H1 (cell line): ENCODE data around the gene EDDM3A. TPM values are rescaled to one million over a fixed set of nuclear protein-coding genes. Genes with fewer than 3 reads are reported as not detected.

Experiments
- CTCF ChIA-PET: fragments of 300-600 bp; sonication (Branson Sonifier 250); formaldehyde crosslinking; loops from one replicate; lab custom pipeline; 2021; ENCODE audit not compliant: partially characterized antibody; lab: Charles Lee
- POLR2A ChIA-PET: fragments of 300-600 bp; sonication (Branson Sonifier 250); formaldehyde crosslinking; loops from one replicate; lab custom pipeline; 2021; ENCODE audit warnings: inconsistent platforms; ENCODE audit not compliant: partially characterized antibody; lab: Charles Lee
- DNase-seq, 2 experiments: peaks; one replicate each; pipeline versions ENCODE4 v3.0.0 to v3.0.0-alpha.2; 2010 to 2022; ENCODE audit warnings: low spot score in 2 of 2, low read depth in 1 of 2, mixed read lengths in 1 of 2
- FAIRE-seq: peaks from 2 replicates; lab custom pipeline; 2011; peaks lifted over from hg19 to GRCh38; lab: Jason Lieb, UNC
- H2AFZ ChIP-seq: 2 replicates; pipeline ENCODE4 v1.8.1; 2012; ENCODE audit warnings: low read length, inconsistent platforms
- H2AK5ac ChIP-seq: 2 replicates; pipeline ENCODE4 v1.6.1; 2013; ENCODE audit warnings: low read depth, low read length
- H2BK120ac ChIP-seq: replicated peaks from 2 replicates; pipeline ENCODE3; 2013; ENCODE audit warnings: low read depth, low read length, inconsistent platforms
- H2BK12ac ChIP-seq: 2 replicates; pipeline ENCODE4 v1.6.1; 2013; ENCODE audit warnings: low read depth, low read length
- H2BK15ac ChIP-seq: 2 replicates; pipeline ENCODE4 v1.6.1; 2013; ENCODE audit warnings: low read length
- H2BK20ac ChIP-seq: 2 replicates; pipeline ENCODE4 v1.6.1; 2013; ENCODE audit warnings: low read length
- H2BK5ac ChIP-seq: 2 replicates; pipeline ENCODE4 v1.6.1; 2013; ENCODE audit warnings: low read depth, low read length
- H3K14ac ChIP-seq: 2 replicates; pipeline ENCODE4 v1.6.1; 2013; ENCODE audit warnings: inconsistent platforms; ENCODE audit not compliant: insufficient read length
- H3K18ac ChIP-seq: 2 replicates; pipeline ENCODE4 v1.6.1; 2013; ENCODE audit warnings: low read length; ENCODE audit errors: extremely low read depth
- H3K23ac ChIP-seq: 2 replicates; pipeline ENCODE4 v1.6.1; 2013; ENCODE audit warnings: inconsistent platforms; ENCODE audit not compliant: insufficient read length
- H3K23me2 ChIP-seq: 2 replicates; pipeline ENCODE4 v1.6.1; 2013; ENCODE audit warnings: low read depth, low read length
- H3K27ac ChIP-seq: 2 replicates; pipeline ENCODE4 v1.6.1; 2011; ENCODE audit warnings: low read depth, low read length, inconsistent platforms
- H3K27me3 ChIP-seq, 4 experiments: replicated peaks in 1 of 4; 1 replicate in 1 of 4; 2 replicates in 3 of 4; pipeline versions ENCODE4 v1.6.1 to v1.8.1; 2011 to 2013; ENCODE audit warnings: low read length in 3 of 4, mild to moderate bottlenecking in 3 of 4, inconsistent platforms in 2 of 4, mixed read lengths in 2 of 4, moderate library complexity in 1 of 4; ENCODE audit not compliant: control insufficient read depth in 3 of 4, insufficient read depth in 3 of 4; ENCODE audit errors: extremely low read depth in 1 of 4
- H3K36me3 ChIP-seq, 4 experiments: 2 replicates each; pipeline versions ENCODE4 v1.6.1 to v1.8.1; 2011 to 2013; ENCODE audit warnings: mild to moderate bottlenecking in 4 of 4, low read length in 3 of 4, moderate library complexity in 2 of 4, control low read depth in 1 of 4, inconsistent platforms in 1 of 4; ENCODE audit not compliant: insufficient read depth in 4 of 4, control insufficient read depth in 2 of 4
- H3K4ac ChIP-seq: replicated peaks from 2 replicates; pipeline ENCODE3; 2013; ENCODE audit warnings: low read length, low read depth, mixed read lengths, inconsistent platforms; ENCODE audit not compliant: insufficient read length
- H3K4me1 ChIP-seq, 4 experiments: replicated peaks in 1 of 4; 1 replicate in 1 of 4; 2 replicates in 3 of 4; pipeline versions ENCODE4 v1.6.1 to v1.8.1; 2011 to 2013; ENCODE audit warnings: low read length in 3 of 4, inconsistent platforms in 2 of 4, mixed read lengths in 1 of 4; ENCODE audit not compliant: insufficient read depth in 4 of 4, control insufficient read depth in 3 of 4
- H3K4me2 ChIP-seq, 2 experiments: 2 replicates each; pipeline versions ENCODE4 v1.6.1 to v1.8.1; 2011 to 2013; ENCODE audit warnings: low read depth in 2 of 2, low read length in 2 of 2, control low read depth in 1 of 2, inconsistent platforms in 1 of 2, mild to moderate bottlenecking in 1 of 2; ENCODE audit not compliant: insufficient read depth in 1 of 2
- H3K4me3 ChIP-seq, 4 experiments: fragments of 200-600, 300-600 bp in 1 of 4; sonication (generic), shearing (Covaris generic), sonication (Bioruptor Twin) in 1 of 4; 2 replicates each; pipeline versions ENCODE4 v1.5.1 to v1.8.1; 2011 to 2016; ENCODE audit warnings: low read length in 4 of 4, low read depth in 3 of 4, control low read depth in 2 of 4, inconsistent platforms in 2 of 4, mild to moderate bottlenecking in 2 of 4, mixed read lengths in 1 of 4, moderate library complexity in 1 of 4; ENCODE audit not compliant: insufficient read depth in 2 of 4; ENCODE audit errors: extremely low read depth in 1 of 4
- H3K56ac ChIP-seq: replicated peaks from 2 replicates; pipeline ENCODE3; 2013; ENCODE audit warnings: low read depth, mild to moderate bottlenecking, mixed read lengths, low read length, inconsistent platforms; ENCODE audit not compliant: insufficient read length
- H3K79me1 ChIP-seq: 2 replicates; pipeline ENCODE4 v1.6.1; 2013; ENCODE audit warnings: low read depth, low read length, control low read depth
- H3K79me2 ChIP-seq, 2 experiments: 2 replicates each; pipeline versions ENCODE4 v1.6.1 to v1.8.1; 2012 to 2013; ENCODE audit warnings: low read length in 2 of 2, mild to moderate bottlenecking in 2 of 2, inconsistent platforms in 1 of 2; ENCODE audit not compliant: insufficient read depth in 2 of 2, control insufficient read depth in 1 of 2
- H3K9ac ChIP-seq, 4 experiments: replicated peaks in 1 of 4; 1 replicate in 1 of 4; 2 replicates in 3 of 4; pipeline versions ENCODE4 v1.6.1 to v1.8.1; 2011 to 2013; ENCODE audit warnings: low read depth in 3 of 4, low read length in 3 of 4, control low read depth in 2 of 4, mild to moderate bottlenecking in 2 of 4, moderate library complexity in 2 of 4, inconsistent platforms in 1 of 4; ENCODE audit errors: extremely low read depth in 1 of 4
- H3K9me3 ChIP-seq, 2 experiments: 2 replicates each; pipeline versions ENCODE4 v1.6.1 to v1.8.1; 2012 to 2013; ENCODE audit warnings: mild to moderate bottlenecking in 2 of 2, moderate library complexity in 2 of 2, control low read depth in 1 of 2, inconsistent platforms in 1 of 2, low read depth in 1 of 2, low read length in 1 of 2, mixed read lengths in 1 of 2; ENCODE audit not compliant: insufficient read depth in 2 of 2
- H4K20me1 ChIP-seq, 2 experiments: replicated peaks in 1 of 2; 2 replicates each; pipeline versions ENCODE3 to v1.8.1; 2011 to 2013; ENCODE audit warnings: inconsistent platforms in 2 of 2, low read length in 2 of 2, mild to moderate bottlenecking in 1 of 2; ENCODE audit not compliant: insufficient read depth in 2 of 2, control insufficient read depth in 1 of 2
- H4K5ac ChIP-seq: 2 replicates; pipeline ENCODE4 v1.6.1; 2013; ENCODE audit warnings: low read length, low read depth, mixed read lengths, inconsistent platforms; ENCODE audit not compliant: insufficient read length
- H4K8ac ChIP-seq: 2 replicates; pipeline ENCODE4 v1.8.0; 2013; ENCODE audit warnings: mild to moderate bottlenecking, moderate library complexity, low read length, inconsistent platforms; ENCODE audit not compliant: insufficient read depth; ENCODE audit errors: extremely low read depth
- H4K91ac ChIP-seq: replicated peaks from 2 replicates; pipeline ENCODE3; 2013; ENCODE audit warnings: low read length, mixed read lengths, inconsistent platforms; ENCODE audit not compliant: insufficient read length
- GABPA ChIP-seq: IDR thresholded peaks from 2 replicates; pipeline ENCODE4 v1.6.1; 2011; ENCODE audit warnings: mild to moderate bottlenecking, low read length, moderate library complexity, borderline replicate concordance; ENCODE audit not compliant: insufficient read depth
- MAX ChIP-seq: IDR thresholded peaks from 2 replicates; pipeline ENCODE4 v1.6.1; 2012; ENCODE audit warnings: inconsistent platforms
- RNF2 ChIP-seq: fragments of 200-900, 300-1000 bp; sonication (generic); IDR thresholded peaks from 2 replicates; pipeline ENCODE4 v1.7.1; 2016; ENCODE audit warnings: borderline replicate concordance, low read depth, mild to moderate bottlenecking, antibody characterized with exemption, low read length; ENCODE audit not compliant: poor library complexity, severe bottlenecking; ENCODE audit errors: missing control alignments
- SIRT6 ChIP-seq: IDR thresholded peaks from one replicate; pipeline ENCODE4 v1.7.1; 2012; ENCODE audit warnings: low read length, inconsistent platforms
- SP1 ChIP-seq: IDR thresholded peaks from 2 replicates; pipeline ENCODE4 v1.6.1; 2011; ENCODE audit warnings: low read depth, low read length
- TAF7 ChIP-seq: optimal IDR thresholded peaks from 2 replicates; pipeline ENCODE3; 2011; ENCODE audit warnings: low read depth, mild to moderate bottlenecking, inconsistent platforms, low read length, moderate library complexity, borderline replicate concordance
- ZNF274 ChIP-seq: IDR thresholded peaks from 2 replicates; pipeline ENCODE4 v1.7.0; 2012; ENCODE audit warnings: low read length, borderline replicate concordance; ENCODE audit errors: extremely low read depth
- WGBS, 2 experiments: shearing (Covaris generic) in 1 of 2; methylation state at CpG; one replicate each; pipeline versions ENCODE4 v1.1.6 to v1.1.7; 2013 to 2015; ENCODE audit warnings: low lambda C conversion rate in 2 of 2, mixed read lengths in 2 of 2, inconsistent platforms in 1 of 2, low coverage in 1 of 2, missing lambda C conversion rate in 1 of 2; ENCODE audit not compliant: insufficient replicate concordance in 2 of 2, insufficient coverage in 1 of 2, insufficient read length in 1 of 2; ENCODE audit errors: extremely low coverage in 1 of 2, missing lambda C conversion rate in 1 of 2; 5-methylcytosine and 5-hydroxymethylcytosine counted together
- polyA plus RNA-seq, 7 experiments: library from polyadenylated mRNA; depleted of rRNA in 3 of 7; stranded (reverse) in 5 of 7; unstranded in 2 of 7; fragments of >200 nt in 5 of 7; fragments of 200-250 nt in 2 of 7; gene quantifications; 1 replicate in 5 of 7; 2 replicates in 1 of 7; 4 replicates in 1 of 7; pipeline versions ENCODE4 v1.2.1 to v1.2.3, GENCODE V29; 2011 to 2013; ENCODE audit warnings: missing spikeins in 2 of 7, mixed read lengths in 2 of 7
- total RNA-seq: library from RNA; stranded (reverse); fragmentation: NEBNext Ultra II Directional; extraction: Animal tissue kit (Norgen Biotek cat#: 25700); gene quantifications from 2 replicates; pipeline ENCODE4 v1.2.1, GENCODE V29; 2021
- TF ChIP-seq, protein P1 (sequence below), 3 experiments: IDR thresholded peaks; 1 replicate in 2 of 3; 2 replicates in 1 of 3; pipeline versions ENCODE4 v1.5.1 to v1.6.1; 2011; ENCODE audit warnings: low read length in 3 of 3, mild to moderate bottlenecking in 3 of 3, inconsistent platforms in 2 of 3, low read depth in 1 of 3, moderate library complexity in 1 of 3; ENCODE audit not compliant: insufficient read depth in 1 of 3; ENCODE audit errors: control extremely low read depth in 1 of 3

Gene EDDM3A
- total and polyA plus RNA-seq, 2 of the 8 experiments (the other 6 are each of a cell fraction or from before 2014, with no cell fraction given), result 0.09 TPM; not detected in 1

DNA sequence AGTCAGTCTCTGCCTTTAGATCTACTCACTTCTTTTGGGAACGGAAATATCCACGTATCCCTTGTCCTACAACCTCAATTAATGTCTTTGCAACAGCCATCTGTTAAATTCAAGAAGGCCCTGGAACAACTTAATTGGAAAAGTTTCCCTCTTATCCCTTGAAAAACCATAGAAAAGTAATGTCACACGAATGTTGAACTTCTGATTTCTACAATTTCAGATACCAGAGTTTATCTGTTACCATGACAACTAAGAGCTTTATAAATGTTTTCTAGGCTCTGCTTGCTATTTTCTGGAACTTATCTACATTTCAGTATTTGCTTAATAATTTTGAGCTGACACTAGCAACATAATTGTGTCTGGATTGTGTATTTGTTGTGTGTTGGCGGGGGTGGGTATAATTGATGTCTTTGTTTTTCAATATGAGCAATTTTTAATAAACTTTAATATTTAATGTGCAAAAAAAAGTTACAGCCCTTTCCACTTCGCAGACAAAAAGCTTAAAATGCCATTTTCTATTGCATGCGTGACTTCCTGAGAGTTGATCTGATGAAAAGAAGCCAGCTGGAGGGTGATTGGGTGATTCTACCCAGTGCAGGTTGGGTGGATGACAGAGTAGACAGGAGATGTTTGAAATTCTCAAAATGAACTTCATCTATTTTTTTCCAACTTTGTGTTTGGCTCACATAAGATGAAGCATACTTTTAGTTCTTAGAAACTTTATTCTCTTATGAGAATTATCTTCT lies 11.8 kb upstream of the EDDM3A start:
- H3K18ac ChIP-seq, result no peak overlapping the region
- no peaks in the 10 kb centered on the region for H3K9me3 ChIP-seq
- H4K5ac ChIP-seq, result no peak overlapping the region
- H3K79me2 ChIP-seq, result no peaks in the 10 kb centered on the region
- TF ChIP-seq, protein P1, sequence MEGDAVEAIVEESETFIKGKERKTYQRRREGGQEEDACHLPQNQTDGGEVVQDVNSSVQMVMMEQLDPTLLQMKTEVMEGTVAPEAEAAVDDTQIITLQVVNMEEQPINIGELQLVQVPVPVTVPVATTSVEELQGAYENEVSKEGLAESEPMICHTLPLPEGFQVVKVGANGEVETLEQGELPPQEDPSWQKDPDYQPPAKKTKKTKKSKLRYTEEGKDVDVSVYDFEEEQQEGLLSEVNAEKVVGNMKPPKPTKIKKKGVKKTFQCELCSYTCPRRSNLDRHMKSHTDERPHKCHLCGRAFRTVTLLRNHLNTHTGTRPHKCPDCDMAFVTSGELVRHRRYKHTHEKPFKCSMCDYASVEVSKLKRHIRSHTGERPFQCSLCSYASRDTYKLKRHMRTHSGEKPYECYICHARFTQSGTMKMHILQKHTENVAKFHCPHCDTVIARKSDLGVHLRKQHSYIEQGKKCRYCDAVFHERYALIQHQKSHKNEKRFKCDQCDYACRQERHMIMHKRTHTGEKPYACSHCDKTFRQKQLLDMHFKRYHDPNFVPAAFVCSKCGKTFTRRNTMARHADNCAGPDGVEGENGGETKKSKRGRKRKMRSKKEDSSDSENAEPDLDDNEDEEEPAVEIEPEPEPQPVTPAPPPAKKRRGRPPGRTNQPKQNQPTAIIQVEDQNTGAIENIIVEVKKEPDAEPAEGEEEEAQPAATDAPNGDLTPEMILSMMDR (IDR thresholded peaks at IDR 0.05; ENCODE audit: control extremely low read depth in 1 of 3, insufficient read depth in 1 of 3, low read depth in 1 of 3, low read length in 3 of 3), result no peak
- no peak for TF ChIP-seq MAX
- TF ChIP-seq SP1, result no peak
- TF ChIP-seq RNF2, result no peak
- TF ChIP-seq GABPA, result no peak
- no peak for TF ChIP-seq ZNF274
- TF ChIP-seq TAF7, result no peak
- no peak for TF ChIP-seq SIRT6
- no peak overlapping the region for H3K4me2 ChIP-seq
- no peak overlapping the region for H2BK20ac ChIP-seq
- H3K56ac ChIP-seq, result no peak overlapping the region
- H3K36me3 ChIP-seq, result no peaks in the 10 kb centered on the region
- WGBS, 2 experiments, result 61% methylated on average over 6 of the region's 6 CpGs; no CpG with 5 or more reads in 1 of the 2 experiments
- H3K4me1 ChIP-seq, result no peaks in the 10 kb centered on the region
- H2BK12ac ChIP-seq, result no peak overlapping the region
- H2BK15ac ChIP-seq, result no peak overlapping the region
- H2BK120ac ChIP-seq, result no peak overlapping the region
- ChIA-PET POLR2A (interaction anchor here (0.6 kb wide), 1 partner anchor 53 kb away, joined by 3 read pairs; no protein-coding TSS in a partner anchor), CTCF (interaction anchor here (0.8 to 1.8 kb wide), 3 partner anchors 9 to 23 kb away, joined by 3 to 9 read pairs (median 7); no protein-coding TSS in a partner anchor)
- no peak overlapping the region for H3K14ac ChIP-seq
- H4K91ac ChIP-seq, result no peak overlapping the region
- H2BK5ac ChIP-seq, result no peak overlapping the region
- H2AK5ac ChIP-seq, result no peak overlapping the region
- H3K4ac ChIP-seq, result no peak overlapping the region
- no peaks in the 10 kb centered on the region for H3K27me3 ChIP-seq
- H2AFZ ChIP-seq, result no peak overlapping the region
- H3K4me3 ChIP-seq, result no peak overlapping the region
- H3K27ac ChIP-seq, result no peak overlapping the region
- no peaks in the 10 kb centered on the region for H3K79me1 ChIP-seq
- H3K23me2 ChIP-seq, result no peaks in the 10 kb centered on the region
- H3K9ac ChIP-seq, result no peak overlapping the region
- DNase-seq, result no peak
- no peak overlapping the region for H4K8ac ChIP-seq
- no peaks in the 10 kb centered on the region for H4K20me1 ChIP-seq
- no peak overlapping the region for H3K23ac ChIP-seq
- FAIRE-seq, result no peak
